Kidney (tissue), 14 donors: ENCODE data around the gene MACROD2. TPM values are rescaled to one million over a fixed set of nuclear protein-coding genes. Genes with fewer than 3 reads are reported as not detected.
A peak's percentile ranks its signal among the peaks of the same experiment; 100 is the strongest.

Experiments used
- DNase-seq, 5 donors: peaks; one replicate each; pipeline ENCODE4 v3.0.0-alpha.2; 2013 to 2020
- FAIRE-seq: peaks from 2 replicates; lab custom pipeline; 2012; peaks lifted over from hg19 to GRCh38; lab: Jason Lieb, UNC
- H3K27ac ChIP-seq, 2 donors: one replicate each; pipeline ENCODE4 v1.7.0; 2013; ENCODE audit warnings: low read depth in 2 of 2, low read length in 2 of 2, inconsistent platforms in 1 of 2
- H3K27me3 ChIP-seq: one replicate; pipeline ENCODE4 v1.7.1; 2013; ENCODE audit warnings: low read length, inconsistent platforms; ENCODE audit not compliant: control insufficient read depth, insufficient read depth
- H3K36me3 ChIP-seq, 3 donors: one replicate each; pipeline versions ENCODE4 v1.7.0 to v1.7.1; 2013; ENCODE audit warnings: low read length in 3 of 3, control low read depth in 1 of 3, inconsistent platforms in 1 of 3; ENCODE audit not compliant: insufficient read depth in 3 of 3, control insufficient read depth in 2 of 3
- H3K4me1 ChIP-seq, 3 donors: one replicate each; pipeline versions ENCODE4 v1.7.0 to v1.7.1; 2013; ENCODE audit warnings: low read length in 3 of 3, inconsistent platforms in 1 of 3, low read depth in 1 of 3; ENCODE audit not compliant: control insufficient read depth in 2 of 3, insufficient read depth in 2 of 3
- H3K4me3 ChIP-seq, 3 donors: one replicate each; pipeline versions ENCODE4 v1.7.0 to v1.8.1; 2013; ENCODE audit warnings: low read length in 3 of 3, control low read depth in 1 of 3, inconsistent platforms in 1 of 3
- H3K9ac ChIP-seq, 3 donors: one replicate each; pipeline versions ENCODE4 v1.7.0 to v1.7.1; 2013; ENCODE audit warnings: low read length in 3 of 3, control low read depth in 1 of 3, inconsistent platforms in 1 of 3
- H3K9me3 ChIP-seq, 3 donors: one replicate each; pipeline versions ENCODE4 v1.7.0 to v1.7.1; 2013; ENCODE audit warnings: low read length in 3 of 3, control low read depth in 1 of 3, inconsistent platforms in 1 of 3; ENCODE audit not compliant: control insufficient read depth in 2 of 3, insufficient read depth in 1 of 3
- CTCF ChIP-seq: IDR thresholded peaks from 3 replicates; pipeline ENCODE4 v1.5.1; 2012; ENCODE audit warnings: mild to moderate bottlenecking, moderate library complexity, borderline replicate concordance; ENCODE audit not compliant: insufficient read depth; ENCODE audit errors: extremely low read depth
- intact Hi-C: fragments of 100-400 bp; cut with DNase I; formaldehyde crosslinking; loops from one replicate; pipeline ENCODE4 v1.11.1; 2022
- polyA plus RNA-seq: library from polyadenylated mRNA; stranded (reverse); fragments of 350-450 nt; fragmentation: Illumina TruSeq; extraction: RNeasy Lipid Tissue Mini Kit (QIAGEN cat#74804); gene quantifications from one replicate; pipeline ENCODE4 v1.2.3, GENCODE V29; 2014; ENCODE audit warnings: low read depth, low replicate concordance; ENCODE audit not compliant: insufficient read depth
- total RNA-seq: library from RNA; stranded (reverse); fragmentation: NEBNext Ultra II Directional; extraction: Animal tissue kit (Norgen Biotek cat#: 25700); gene quantifications from one replicate; pipeline ENCODE4 v1.2.1, GENCODE V29; 2021
- donor health status: control.
- donor health status: control.
- donor health status: control.
- donor health status: control.
- donor health status: control.
- donor health status: DM: yes; HTN: yes; CAD: no.
- donor health status: Normal renal cell carcinoma (clear cell type).

The MACROD2 gene
- total and polyA plus RNA-seq, 2 donors from 2014 or later: 3.0 to 10.0 TPM

DNA sequence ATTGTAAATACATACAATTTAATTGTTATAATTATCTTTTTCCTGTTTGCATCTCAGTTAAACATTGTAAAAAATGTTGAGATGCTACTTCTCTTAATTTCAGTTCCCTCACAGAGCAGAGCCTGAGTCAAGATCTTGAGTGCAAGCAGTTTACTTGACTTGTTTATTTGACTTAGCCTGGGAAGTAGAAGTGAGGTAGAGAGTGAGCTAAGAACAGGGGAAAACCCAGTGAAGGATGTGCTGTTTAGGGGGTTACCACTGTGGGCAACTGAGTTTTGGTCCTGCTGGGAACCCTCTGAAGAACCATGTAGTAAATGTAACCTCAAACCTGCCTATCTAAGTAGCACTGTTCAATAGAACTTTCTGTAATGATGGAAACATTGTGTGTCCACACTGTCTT lies 837.3 kb downstream of the MACROD2 start:
- FAIRE-seq: no peak
- Histone ChIP-seq H3K36me3 (no peaks in the 10 kb centered on the region), H3K4me3 (no peak overlapping the region), H3K4me1 (no peaks in the 10 kb centered on the region), H3K9ac (no peak overlapping the region), H3K9me3 (no peaks in the 10 kb centered on the region), H3K27ac (no peak overlapping the region), H3K27me3 (no peaks in the 10 kb centered on the region)
- no peak for TF ChIP-seq CTCF
- intact Hi-C loops: no loop called here
- DNase-seq: no peak

GRCh38 chr20:14838663-14839628 lies 843.6 kb downstream of the MACROD2 start:
- H3K27me3 ChIP-seq: no peaks in the 10 kb centered on the region
- H3K27ac ChIP-seq: no peak overlapping the region
- DNase-seq (peak in 3 of 5 donors; percentile 57 to 90 (median 89)), FAIRE-seq (no peak)
- no peaks in the 10 kb centered on the region for H3K9me3 ChIP-seq
- no peak overlapping the region for H3K4me3 ChIP-seq
- H3K36me3 ChIP-seq: no peaks in the 10 kb centered on the region
- no peaks in the 10 kb centered on the region for H3K4me1 ChIP-seq
- intact Hi-C loops: no loop called here
- TF ChIP-seq CTCF: no peak
- H3K9ac ChIP-seq: no peak overlapping the region

GRCh38 chr20:14845199-14846160 lies 850.2 kb downstream of the MACROD2 start:
- Histone ChIP-seq H3K4me3 (no peak overlapping the region), H3K36me3 (no peaks in the 10 kb centered on the region), H3K9me3 (no peaks in the 10 kb centered on the region), H3K27ac (no peak overlapping the region), H3K27me3 (no peaks in the 10 kb centered on the region), H3K4me1 (no peaks in the 10 kb centered on the region), H3K9ac (no peak overlapping the region)
- no peak for TF ChIP-seq CTCF
- intact Hi-C loops: no loop called here
- DNase-seq (peak in 2 of 5 donors; percentile 30 to 43), FAIRE-seq (no peak)
